B cell (primary cell): ENCODE measurements around the gene CHST11. TPM values are rescaled to one million over a fixed set of nuclear protein-coding genes. Genes with fewer than 3 reads are reported as not detected.

ENCODE experiments used
- ATAC-seq: fragments of 200-7000 bp; cut with Tn5 transposase; one replicate; pipeline ENCODE4 v1.10.0; 2021; ENCODE audit warnings: low read depth, mild to moderate bottlenecking, moderate number of reproducible peaks, moderate library complexity
- CTCF ChIA-PET: fragments of 350-600 bp; sonication (Branson Sonifier 250); formaldehyde crosslinking; loops from one replicate; lab custom pipeline; 2021; ENCODE audit warnings: antibody characterized with exemption, inconsistent platforms; lab: Charles Lee
- POLR2A ChIA-PET: fragments of 350-600 bp; sonication (Branson Sonifier 250); formaldehyde crosslinking; loops from one replicate; lab custom pipeline; 2021; ENCODE audit warnings: antibody characterized with exemption; lab: Charles Lee
- DNase-seq: peaks from one replicate; pipeline ENCODE4 v3.0.0; 2013
- H2AFZ ChIP-seq: 2 replicates; pipeline ENCODE4 v1.6.1; 2012; ENCODE audit warnings: mild to moderate bottlenecking, low read depth, low read length; ENCODE audit not compliant: insufficient read depth, poor library complexity, severe bottlenecking
- H3K27ac ChIP-seq, 2 donors: 1 replicate in 1 of 2; 2 replicates in 1 of 2; pipeline ENCODE4 v1.5.1; 2012 to 2013; ENCODE audit warnings: low read length in 2 of 2, mild to moderate bottlenecking in 2 of 2, moderate library complexity in 1 of 2
- H3K27me3 ChIP-seq, 4 experiments: fragments of 200-600 bp in 1 of 4; sonication (generic) in 1 of 4; replicated peaks in 1 of 4; 1 replicate in 2 of 4; 2 replicates in 2 of 4; pipeline versions ENCODE4 v1.6.1 to v1.7.0; 2013 to 2016; ENCODE audit warnings: low read length in 3 of 4, mild to moderate bottlenecking in 2 of 4, mixed read lengths in 1 of 4, moderate library complexity in 1 of 4; ENCODE audit not compliant: insufficient read depth in 4 of 4, control insufficient read depth in 3 of 4; ENCODE audit errors: control extremely low read depth in 1 of 4
- H3K36me3 ChIP-seq, 2 experiments: replicated peaks in 1 of 2; 1 replicate in 1 of 2; 2 replicates in 1 of 2; pipeline versions ENCODE4 v1.6.1 to v1.7.1; 2013; ENCODE audit warnings: low read length in 1 of 2; ENCODE audit not compliant: insufficient read depth in 2 of 2, control insufficient read depth in 1 of 2; ENCODE audit errors: control extremely low read depth in 1 of 2, extremely low read depth in 1 of 2
- H3K4me1 ChIP-seq, 2 donors: fragments of 200-600 bp in 1 of 2; sonication (generic) in 1 of 2; 1 replicate in 1 of 2; 2 replicates in 1 of 2; pipeline versions ENCODE4 v1.5.1 to v1.6.1; 2013 to 2017; ENCODE audit warnings: low read length in 2 of 2; ENCODE audit not compliant: control insufficient read depth in 2 of 2, insufficient read depth in 2 of 2
- H3K4me2 ChIP-seq: replicated peaks from 2 replicates; pipeline ENCODE3; 2012; ENCODE audit warnings: mild to moderate bottlenecking, low read depth, low read length; ENCODE audit not compliant: poor library complexity, severe bottlenecking
- H3K4me3 ChIP-seq, 5 experiments: fragments of 200-600 bp in 1 of 5; sonication (generic) in 1 of 5; 1 replicate in 3 of 5; 2 replicates in 2 of 5; pipeline versions ENCODE4 v1.5.1 to v1.7.0; 2011 to 2016; ENCODE audit warnings: low read length in 4 of 5, mild to moderate bottlenecking in 4 of 5, low read depth in 2 of 5, control low read depth in 1 of 5, moderate library complexity in 1 of 5; ENCODE audit not compliant: insufficient read depth in 1 of 5; ENCODE audit errors: control extremely low read depth in 1 of 5, extremely low read depth in 1 of 5
- H3K79me2 ChIP-seq: fragments of 200-600 bp; sonication (generic); one replicate; pipeline ENCODE4 v1.6.0; 2016; ENCODE audit warnings: low read length; ENCODE audit not compliant: control insufficient read depth, insufficient read depth
- H3K9ac ChIP-seq: fragments of 200-600 bp; sonication (generic); 2 replicates; pipeline ENCODE4 v1.6.1; 2017; ENCODE audit warnings: mild to moderate bottlenecking, low read length, moderate library complexity
- H3K9me3 ChIP-seq, 3 donors: one replicate each; pipeline versions ENCODE4 v1.6.1 to v1.7.1; 2013; ENCODE audit warnings: low read length in 2 of 3; ENCODE audit not compliant: control insufficient read depth in 2 of 3, insufficient read depth in 1 of 3; ENCODE audit errors: control extremely low read depth in 1 of 3
- H4K20me1 ChIP-seq: 2 replicates; pipeline ENCODE4 v1.6.0; 2012; ENCODE audit warnings: mild to moderate bottlenecking, low read length; ENCODE audit not compliant: insufficient read depth, control insufficient read depth, poor library complexity, severe bottlenecking
- H3K27ac Mint-ChIP-seq: one replicate; pipeline ENCODE4 v1.8.0; 2021; ENCODE audit warnings: mixed read lengths
- H3K27me3 Mint-ChIP-seq: one replicate; pipeline ENCODE4 v1.8.0; 2021; ENCODE audit warnings: mixed read lengths
- H3K4me1 Mint-ChIP-seq: one replicate; pipeline ENCODE4 v1.8.0; 2021; ENCODE audit warnings: mixed read lengths
- H3K4me3 Mint-ChIP-seq: one replicate; pipeline ENCODE4 v1.8.0; 2021; ENCODE audit warnings: mixed read lengths
- H3K9me3 Mint-ChIP-seq: one replicate; pipeline ENCODE4 v1.8.0; 2022; ENCODE audit warnings: mixed read lengths; ENCODE audit not compliant: insufficient read depth
- CTCF ChIP-seq: fragments of 200-600 bp; IDR thresholded peaks from one replicate; pipeline ENCODE4 v1.8.0; 2022; ENCODE audit warnings: antibody characterized with exemption, mild to moderate bottlenecking
- EZH2 ChIP-seq: IDR thresholded peaks from 2 replicates; pipeline ENCODE4 v1.6.1; 2012; ENCODE audit warnings: borderline replicate concordance, low read depth, mild to moderate bottlenecking, moderate library complexity, low read length; ENCODE audit not compliant: insufficient read depth, poor library complexity, severe bottlenecking
- WGBS: methylation state at CpG from one replicate; pipeline ENCODE4 v1.1.5; 2013; ENCODE audit warnings: missing lambda C conversion rate; ENCODE audit not compliant: insufficient coverage; 5-methylcytosine and 5-hydroxymethylcytosine counted together
- intact Hi-C: fragments of 100-400 bp; cut with micrococcal nuclease; formaldehyde crosslinking; loops from one replicate; pipeline ENCODE4 v1.10.0; 2022
- polyA plus RNA-seq: library from polyadenylated mRNA; depleted of rRNA; stranded (reverse); fragments of >200 nt; gene quantifications from 2 replicates; pipeline ENCODE4 v1.2.3, GENCODE V29; 2012
- total RNA-seq, 2 donors: library from RNA; stranded (reverse); fragments of 120-200 nt in 1 of 2; gene quantifications; 1 replicate in 1 of 2; 2 replicates in 1 of 2; pipeline versions ENCODE4 v1.2.3 to v1.2.4, GENCODE V29; 2013 to 2022

CHST11 gene
- total and polyA plus RNA-seq, 2 donors (not counting 1 experiment from before 2014, with no cell fraction given), result 46.3 to 152 TPM

DNA sequence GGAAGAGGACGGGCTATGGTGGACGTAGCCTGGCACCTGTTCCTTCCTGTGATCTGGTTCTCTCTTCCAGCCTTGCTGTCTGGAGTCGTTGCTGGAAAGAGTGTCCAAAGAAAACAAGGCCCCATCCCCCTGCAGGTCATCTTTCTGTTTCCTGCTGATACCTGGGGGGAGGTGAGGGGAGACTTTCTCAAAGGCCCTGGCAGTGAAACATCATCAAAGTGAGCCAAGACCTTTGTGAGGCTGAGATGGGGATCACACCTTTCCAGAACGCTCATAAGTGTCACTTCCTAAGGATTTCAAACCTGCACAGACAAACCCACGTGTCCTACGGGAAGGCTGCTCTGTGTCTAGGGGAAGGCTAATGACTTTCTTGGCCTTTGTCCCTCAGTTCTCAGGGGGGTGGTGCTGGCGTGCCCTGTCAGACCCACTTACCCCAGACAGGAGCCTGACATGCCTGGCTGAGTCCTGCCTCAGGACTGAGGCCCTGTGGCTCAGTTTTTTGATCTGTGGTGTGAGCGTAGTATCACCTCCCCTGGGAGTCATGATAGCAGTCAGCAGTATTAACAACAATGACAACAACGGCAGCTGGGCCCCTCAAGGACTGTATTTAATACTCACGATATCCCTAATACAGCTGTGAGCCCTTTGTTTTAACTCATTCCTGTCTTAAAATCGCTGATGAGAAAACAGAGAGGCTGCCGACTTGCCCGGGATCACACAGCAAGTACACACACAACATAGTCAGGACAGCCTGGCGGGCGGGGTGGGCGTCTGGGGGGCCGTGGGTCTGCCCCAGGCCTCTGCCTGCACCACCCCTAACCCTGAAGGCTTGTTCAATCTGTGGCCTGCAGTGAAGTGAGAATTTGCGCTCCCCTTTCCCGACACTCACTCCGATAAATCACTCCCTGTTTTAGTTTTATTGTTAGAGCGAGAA is 266.1 kb downstream of the CHST11 start:
- Histone ChIP-seq H3K4me2 (peak overlapping the region; percentile 31), H3K9me3 (no peaks in the 10 kb centered on the region), H3K36me3 (peaks cover 0 to 11% of the 10 kb centered on the region in 2 experiments), H4K20me1 (peaks cover 18% of the 10 kb centered on the region), H3K4me3 (no peak overlapping the region), H3K4me1 (peaks cover 30 to 42% of the 10 kb centered on the region in 2 donors), H3K27ac (no peak overlapping the region), H3K9ac (no peak overlapping the region), H3K27me3 (no peaks in the 10 kb centered on the region), H2AFZ (no peak overlapping the region), H3K79me2 (peaks cover 82% of the 10 kb centered on the region)
- peak; percentile 58 for DNase-seq
- CTCF ChIA-PET, result no interaction called here
- no peak for TF ChIP-seq EZH2
- no peak for TF ChIP-seq CTCF
- H3K9me3 Mint-ChIP-seq, result no peaks in the 10 kb centered on the region
- H3K4me1 Mint-ChIP-seq, result peaks cover 55% of the 10 kb centered on the region
- peak; percentile 59 for ATAC-seq
- no peaks in the 10 kb centered on the region for H3K27me3 Mint-ChIP-seq
- intact Hi-C loops, result loop anchor here (5.0 kb wide), 2 partner anchors 34 to 36 kb away; no protein-coding TSS in a partner anchor
- POLR2A ChIA-PET, result interaction anchor here (0.7 kb wide), 1 partner anchor 16 kb away, joined by 4 read pairs; no protein-coding TSS in a partner anchor
- peak overlapping the region; percentile 87 for H3K27ac Mint-ChIP-seq
- peak overlapping the region; percentile 86 for H3K4me3 Mint-ChIP-seq
- WGBS, result 67% methylated on average over 16 of the region's 21 CpGs

GRCh38 chr12:104723895-104724294 is 267.1 kb downstream of the CHST11 start:
- Histone ChIP-seq H3K4me2 (no peak overlapping the region), H3K27me3 (no peaks in the 10 kb centered on the region), H3K79me2 (peaks cover 93% of the 10 kb centered on the region), H2AFZ (no peak overlapping the region), H3K9me3 (no peaks in the 10 kb centered on the region), H3K36me3 (peaks cover 0 to 11% of the 10 kb centered on the region in 2 experiments), H3K4me1 (peaks cover 30 to 42% of the 10 kb centered on the region in 2 donors), H4K20me1 (peaks cover 18% of the 10 kb centered on the region), H3K27ac (no peak overlapping the region), H3K9ac (no peak overlapping the region), H3K4me3 (no peak overlapping the region)
- H3K27me3 Mint-ChIP-seq, result no peaks in the 10 kb centered on the region
- H3K4me1 Mint-ChIP-seq, result peaks cover 54% of the 10 kb centered on the region
- CTCF ChIA-PET, result no interaction called here
- WGBS, result 100% methylated on average over 1 of the region's 2 CpGs
- intact Hi-C loops, result loop anchor here (5.0 kb wide), 2 partner anchors 33 to 37 kb away; no protein-coding TSS in a partner anchor
- ATAC-seq (no peak), DNase-seq (no peak)
- H3K4me3 Mint-ChIP-seq, result no peak overlapping the region
- POLR2A ChIA-PET, result no interaction called here
- no peak overlapping the region for H3K27ac Mint-ChIP-seq
- no peaks in the 10 kb centered on the region for H3K9me3 Mint-ChIP-seq
- TF ChIP-seq CTCF (no peak), EZH2 (no peak)
